ENCODE measurements around the gene DLG2.

The DLG2 gene

GRCh38 chr11:84012171-84012826 is 1614.8 kb downstream of the DLG2 start:
- no peak for DNase-seq (ENCODE audit: low read depth)

DNA sequence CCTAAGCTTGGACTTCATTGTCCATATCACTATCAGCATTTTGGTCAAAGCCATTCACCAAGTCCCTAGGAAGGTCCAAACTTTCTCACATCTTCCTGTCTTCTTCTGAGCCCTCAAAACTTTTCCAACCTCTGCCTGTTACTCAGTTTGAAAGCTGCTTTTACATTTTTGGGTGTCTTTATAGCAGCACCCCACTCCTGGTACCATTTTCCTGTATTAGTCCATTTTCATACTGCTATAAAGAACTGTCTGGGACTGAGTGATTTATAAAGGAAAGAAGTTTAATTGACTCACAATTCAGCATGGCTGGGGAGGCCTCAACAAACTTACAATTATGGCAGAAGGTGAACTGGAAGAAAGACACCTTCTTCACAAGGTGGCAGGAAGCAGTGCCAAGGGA is 1624.0 kb downstream of the DLG2 start:
- no peak for DNase-seq (ENCODE audit: low read depth)

GRCh38 chr11:83998921-83999320 is 1628.2 kb downstream of the DLG2 start:
- DNase-seq (ENCODE audit: low read depth): no peak

- DNase-seq (ENCODE audit: low read depth): no peak
These were observed 1636.9 kb downstream of the DLG2 start for GRCh38 chr11:83990160-83990733.

DNA sequence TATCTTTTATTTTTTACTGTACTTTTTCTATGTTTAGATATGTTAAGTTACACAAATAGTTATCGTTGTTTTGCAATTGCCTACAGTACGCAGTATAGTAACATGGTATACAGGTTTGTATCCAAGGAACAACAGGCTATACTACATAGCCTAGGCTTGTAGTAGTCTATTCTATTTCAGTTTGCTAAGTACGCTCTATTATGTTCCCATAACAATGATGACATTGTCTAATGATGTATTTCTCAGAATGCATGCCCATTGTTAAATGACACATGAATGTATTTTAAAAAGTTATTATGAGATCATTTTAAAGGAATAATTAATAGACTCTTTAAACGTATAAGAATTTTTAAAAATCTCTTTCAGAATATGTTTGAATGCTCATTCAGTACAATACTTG is 1644.3 kb downstream of the DLG2 start:
- no peak for DNase-seq (ENCODE audit: low read depth)

GRCh38 chr11:83979593-83979992 is 1647.6 kb downstream of the DLG2 start:
- DNase-seq (ENCODE audit: low read depth): no peak

DNA sequence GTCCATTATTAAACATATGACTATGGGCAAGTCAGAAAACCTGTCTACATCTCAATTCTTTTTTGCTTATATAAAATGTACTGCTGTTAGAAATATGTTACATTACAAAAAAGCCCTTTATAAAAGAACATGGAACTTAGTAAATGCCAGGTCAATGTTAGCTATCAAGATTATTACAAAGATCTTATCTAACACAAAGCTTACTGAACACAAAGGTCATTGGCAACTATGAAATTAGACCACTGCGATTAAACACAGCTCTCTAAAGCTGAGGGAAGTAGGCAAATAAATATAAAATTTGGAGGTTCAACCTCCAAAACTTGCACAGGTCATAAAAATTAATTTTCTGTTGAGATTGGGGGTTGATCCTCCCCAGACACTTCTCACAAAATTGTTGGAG is 1648.2 kb downstream of the DLG2 start:
- DNase-seq (ENCODE audit: low read depth): no peak

DNA sequence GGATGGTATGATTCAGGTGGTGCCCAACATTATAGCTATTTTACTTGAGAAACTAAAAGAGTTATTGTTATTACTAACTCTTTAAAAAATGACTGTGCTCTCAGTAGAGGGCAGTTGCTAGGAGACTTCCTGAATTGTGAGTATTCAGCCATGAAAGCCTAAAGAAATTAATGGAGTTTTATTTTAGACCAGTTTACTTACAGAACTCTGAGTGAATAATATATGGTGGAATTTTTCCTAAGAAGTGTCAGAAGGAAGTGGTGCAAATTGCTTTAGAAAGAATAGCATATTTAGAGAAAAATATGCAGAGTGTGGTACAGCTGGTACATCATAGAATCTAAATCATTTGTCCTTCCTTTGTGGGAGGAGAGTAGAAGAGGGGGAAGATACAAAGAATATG is 1651.1 kb downstream of the DLG2 start:
- no peak for DNase-seq (ENCODE audit: low read depth)

DNA sequence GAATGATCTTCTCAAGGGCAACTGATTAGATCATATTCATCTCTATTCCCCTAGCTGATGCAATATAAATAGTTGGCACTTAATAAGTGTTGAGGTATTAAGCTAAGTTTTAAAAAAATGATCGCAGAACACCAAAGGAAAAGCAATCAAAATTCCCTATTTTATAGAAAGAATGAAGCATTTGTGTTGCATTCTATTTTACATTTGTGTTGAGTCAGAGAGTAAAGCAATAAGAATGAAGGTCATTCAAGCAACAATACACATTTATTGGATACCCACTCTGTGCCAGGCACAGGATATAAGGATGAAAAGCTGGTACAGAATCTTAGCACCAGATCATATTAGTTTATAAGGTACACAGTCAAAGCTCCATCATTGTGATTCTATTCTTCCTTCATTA is 1654.6 kb downstream of the DLG2 start:
- DNase-seq (ENCODE audit: low read depth): no peak

DNA sequence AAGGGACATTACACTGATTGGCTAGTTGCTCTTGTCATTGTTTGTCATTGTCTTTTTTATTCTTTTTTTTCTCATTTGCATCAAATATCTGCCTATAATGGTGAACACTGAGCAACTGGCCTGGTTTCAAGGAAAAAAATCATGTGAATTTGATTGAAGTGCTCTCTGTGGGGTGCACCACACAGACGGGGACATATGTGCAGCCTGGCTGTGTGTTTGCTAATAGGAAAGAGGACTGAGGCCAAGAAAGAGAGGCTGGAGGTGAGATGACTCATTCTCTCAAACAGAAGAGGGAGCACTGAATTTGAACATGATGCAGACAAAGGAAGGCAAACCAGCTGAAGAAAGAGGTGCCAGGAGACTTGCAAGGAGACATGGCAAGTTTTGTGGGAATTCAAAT is 1656.1 kb downstream of the DLG2 start:
- DNase-seq (ENCODE audit: low read depth): no peak

- DNase-seq (ENCODE audit: low read depth): no peak
These were observed 1657.0 kb downstream of the DLG2 start for GRCh38 chr11:83970061-83970671.

DNA sequence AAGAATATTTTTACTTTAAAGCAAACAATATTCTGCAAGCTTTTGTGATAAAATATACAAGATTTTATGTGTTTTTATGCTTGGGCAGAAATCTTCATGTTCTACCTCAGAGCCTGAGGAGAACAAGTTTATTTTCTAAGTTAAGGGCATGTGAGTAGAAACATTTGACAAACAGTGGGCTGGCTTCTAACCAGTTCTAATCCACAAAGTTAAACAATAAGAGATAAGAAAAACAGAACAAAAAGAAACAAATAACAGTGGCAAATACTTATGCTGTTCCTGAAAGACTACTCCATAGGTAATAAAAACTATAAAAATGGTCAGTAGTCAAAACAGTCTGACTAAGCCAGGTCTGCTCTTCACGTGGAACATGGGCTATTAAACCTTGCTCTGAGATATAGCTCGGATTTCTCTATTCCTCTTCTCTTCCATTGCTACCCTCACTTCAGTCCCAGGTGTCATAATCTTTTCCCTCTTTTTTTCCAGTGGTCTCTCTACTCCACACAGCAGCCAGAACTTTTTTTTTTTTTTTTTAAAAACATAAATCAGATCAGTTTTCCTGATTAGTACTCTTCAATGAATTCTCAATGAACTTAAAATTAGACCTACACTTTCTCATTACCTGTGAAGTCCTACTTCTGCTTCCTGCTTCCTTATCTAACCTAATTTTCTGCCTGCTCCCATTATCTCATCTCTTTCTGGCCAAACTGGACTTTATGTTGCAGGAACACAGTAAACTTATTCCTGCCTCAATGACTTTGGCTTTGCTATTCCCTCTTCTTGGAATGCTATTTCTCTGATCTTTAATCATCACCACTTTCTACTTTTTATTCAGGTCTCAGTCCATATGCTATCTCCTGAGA is 1669.9 kb downstream of the DLG2 start:
- DNase-seq (ENCODE audit: low read depth): no peak

- no peak for DNase-seq (ENCODE audit: low read depth)
These were observed 1670.9 kb downstream of the DLG2 start for GRCh38 chr11:83956119-83956697.

GRCh38 chr11:83954780-83955179 is 1672.4 kb downstream of the DLG2 start:
- no peak for DNase-seq (ENCODE audit: low read depth)

GRCh38 chr11:83951521-83951920 is 1675.6 kb downstream of the DLG2 start:
- DNase-seq (ENCODE audit: low read depth): no peak

- no peak for DNase-seq (ENCODE audit: low read depth)
These were observed 1678.9 kb downstream of the DLG2 start for GRCh38 chr11:83948200-83948599.

DNA sequence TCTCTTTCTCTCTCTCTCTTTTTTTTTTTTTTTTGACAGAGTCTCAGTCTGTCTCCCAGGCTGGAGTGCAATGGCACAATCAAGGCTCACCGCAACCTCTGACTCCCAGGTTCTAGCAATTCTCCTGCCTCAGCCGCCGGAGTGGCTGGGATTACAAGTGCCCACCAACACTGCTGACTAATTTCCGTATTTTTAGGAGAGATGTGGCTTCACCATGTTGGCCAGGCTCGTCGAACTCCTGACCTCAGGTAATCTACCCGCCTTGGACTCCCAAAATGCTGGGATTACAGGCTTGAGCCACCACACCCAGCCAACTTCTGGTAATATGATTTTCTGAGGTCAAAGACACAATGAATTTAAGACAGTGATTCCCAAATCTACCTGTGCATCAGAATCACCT is 1681.2 kb downstream of the DLG2 start:
- DNase-seq (ENCODE audit: low read depth): no peak

DNA sequence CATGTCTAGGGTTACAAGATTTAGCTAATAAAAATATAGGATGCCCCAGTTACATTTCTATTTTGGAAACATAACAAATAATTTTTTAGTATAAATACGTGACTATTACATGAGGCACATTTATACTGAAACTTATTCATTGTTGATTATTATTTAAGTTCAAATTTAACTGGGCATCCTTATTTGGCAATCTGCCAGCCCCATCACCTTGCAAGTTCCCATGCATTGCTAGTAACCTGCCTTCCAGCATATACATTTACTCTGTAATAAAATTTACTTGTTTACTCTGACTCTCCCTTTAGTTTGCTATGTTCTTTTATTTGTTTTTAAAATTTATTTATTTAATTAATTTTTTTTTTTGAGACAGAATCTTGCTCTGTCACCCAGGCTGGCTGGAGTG is 1686.1 kb downstream of the DLG2 start:
- no peak for DNase-seq (ENCODE audit: low read depth)

GRCh38 chr11:83938148-83938547 is 1689.0 kb downstream of the DLG2 start:
- no peak for DNase-seq (ENCODE audit: low read depth)

DNA sequence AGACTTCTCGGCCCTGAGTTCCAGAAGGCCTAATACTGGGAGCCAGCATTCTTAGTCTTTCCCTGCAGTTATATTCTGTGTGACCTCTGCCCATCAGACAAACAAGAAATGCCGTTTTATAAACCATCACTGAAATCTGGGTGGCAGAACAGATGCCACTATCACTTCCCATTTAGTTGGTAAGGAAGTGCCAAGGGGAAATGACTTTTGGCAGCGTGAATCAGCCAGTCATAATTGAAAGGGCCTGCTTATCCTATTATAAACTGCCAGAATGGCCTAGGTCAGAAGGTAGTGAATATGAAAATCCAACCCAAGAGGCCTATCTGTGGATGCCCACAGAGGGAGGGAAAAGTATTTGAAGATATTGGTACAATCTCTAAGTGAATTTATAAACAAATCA is 1694.1 kb downstream of the DLG2 start:
- no peak for DNase-seq (ENCODE audit: low read depth)

DNA sequence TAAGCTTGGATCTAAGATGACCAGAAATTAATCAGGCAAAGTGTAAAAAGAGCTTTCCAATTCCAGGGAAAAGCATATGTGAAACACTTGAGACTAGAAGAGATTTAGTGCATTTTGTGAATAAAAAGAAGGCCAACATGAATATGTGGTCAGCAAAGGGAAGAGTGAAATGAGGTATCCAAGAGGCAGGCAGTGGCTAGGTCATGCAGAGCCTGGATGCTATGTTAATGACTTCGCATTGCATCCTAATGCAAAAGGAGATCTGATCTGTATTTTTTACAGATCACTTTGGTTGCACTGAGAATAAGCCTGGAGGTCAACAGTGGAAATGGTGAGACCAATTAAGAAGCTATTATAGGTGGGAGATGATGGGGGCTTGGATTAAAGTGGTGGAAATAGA is 1699.7 kb downstream of the DLG2 start:
- DNase-seq (ENCODE audit: low read depth): no peak

- DNase-seq (ENCODE audit: low read depth): no peak
These were observed 1702.2 kb downstream of the DLG2 start for GRCh38 chr11:83924795-83925542.

Data from activated T-cell treated with anti-CD3 and anti-CD28 coated beads for 24 hours (primary cell).